Measurements from ENCODE around the gene DTNBP1. TPM values are rescaled to one million over a fixed set of nuclear protein-coding genes. Genes with fewer than 3 reads are reported as not detected.

The DTNBP1 gene
- total RNA-seq, 4 donors from 2014 or later: 5.2 to 14.7 (median 7.5) TPM

GRCh38 chr6:15506066-15506465, 156.8 kb downstream of the DTNBP1 start:
- Histone ChIP-seq H3K36me3 (peaks cover 7 to 95% (median 15%) of the 10 kb centered on the region in 3 donors), H3K27me3 (no peaks in the 10 kb centered on the region), H3K4me1 (peaks cover 10 to 45% (median 10%) of the 10 kb centered on the region in 3 donors), H3K27ac (peak overlapping the region in 3 of 4 donors; percentile 1 to 77 (median 68)), H3K4me3 (no peak overlapping the region), H3K9me3 (no peaks in the 10 kb centered on the region)
- DNase-seq: no peak
- 99 to 100% methylated on average over 2 to 7 of the region's 7 CpGs for WGBS, 2 donors
- TF ChIP-seq POLR2A (IDR thresholded peaks at IDR 0.05) (no peak), CTCF (IDR thresholded peaks at IDR 0.05) (no peak)
- intact Hi-C loops (cut with DNase I): no loop called here

DNA sequence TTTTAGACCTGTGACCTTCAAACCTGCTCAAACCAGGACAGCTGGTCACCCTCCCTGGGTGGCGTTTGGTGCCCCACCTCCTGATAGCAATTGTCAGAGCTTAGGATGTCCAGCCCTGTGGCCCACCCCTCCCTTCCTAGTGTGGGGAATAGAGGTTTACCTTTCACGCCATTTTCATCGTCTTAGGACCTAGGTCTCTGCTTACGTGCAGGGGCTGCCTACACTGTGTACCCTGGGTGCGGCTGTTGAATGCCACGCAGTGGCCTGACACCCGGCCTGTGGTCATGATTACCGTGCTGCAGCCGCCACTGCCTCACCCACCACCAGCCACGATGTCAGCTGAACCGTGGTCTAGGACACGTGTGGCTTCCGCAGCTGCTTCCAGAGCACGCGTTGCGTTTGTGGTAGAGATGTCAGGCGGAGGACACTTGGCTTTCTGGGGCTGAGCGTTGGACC, 157.3 kb downstream of the DTNBP1 start:
- peaks cover 10 to 95% (median 18%) of the 10 kb centered on the region in 3 donors for H3K36me3 ChIP-seq
- peaks cover 10 to 45% (median 10%) of the 10 kb centered on the region in 3 donors for H3K4me1 ChIP-seq
- DNase-seq: no peak
- TF ChIP-seq CTCF (IDR thresholded peaks at IDR 0.05): no peak
- no peaks in the 10 kb centered on the region for H3K27me3 ChIP-seq
- no peaks in the 10 kb centered on the region for H3K9me3 ChIP-seq
- H3K27ac ChIP-seq: peak overlapping the region in 3 of 4 donors; percentile 68 to 77 (median 71)
- WGBS, 2 donors: 70 to 84% methylated on average over 8 to 15 of the region's 18 CpGs
- peak overlapping the region in 2 of 4 donors; percentile 20 to 40 for H3K4me3 ChIP-seq
- intact Hi-C loops (cut with DNase I): no loop called here

DNA sequence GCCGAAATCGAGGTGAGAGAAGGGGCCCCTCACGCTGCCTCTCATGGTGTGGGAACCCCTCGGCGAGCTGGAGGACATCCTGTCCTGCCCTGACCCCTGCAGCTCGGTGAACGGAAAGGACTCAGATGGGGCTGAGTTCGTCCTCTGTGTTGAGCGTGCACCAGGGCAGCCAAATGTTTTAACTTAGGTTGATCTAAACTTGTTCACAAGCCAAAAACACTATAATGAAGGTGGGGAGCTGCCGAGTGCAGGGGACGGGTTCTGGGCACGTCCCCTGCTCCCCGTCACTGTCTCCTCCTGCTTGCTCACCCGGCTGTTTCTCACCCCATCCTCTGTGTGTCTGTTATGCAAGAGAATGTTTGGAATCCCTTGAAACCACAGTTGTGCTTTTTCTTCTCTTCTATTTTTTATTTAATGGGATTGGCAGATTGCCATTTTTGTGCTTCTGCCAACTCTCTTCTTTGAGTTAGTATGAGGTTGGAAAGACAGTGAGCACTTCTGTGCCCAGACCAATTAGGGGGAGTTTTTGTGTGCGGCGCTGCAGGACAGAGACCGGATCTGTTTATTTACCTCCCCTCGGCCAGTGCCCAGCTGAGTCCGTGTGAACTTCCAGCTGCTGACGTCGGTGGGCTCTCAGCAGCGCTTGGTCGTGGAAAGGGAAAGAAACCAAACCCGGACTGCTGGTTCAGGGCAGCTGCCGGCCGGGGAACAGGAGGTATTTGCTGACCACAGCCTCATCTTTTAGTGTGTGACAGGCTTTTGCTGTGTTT, 158.1 kb downstream of the DTNBP1 start:
- Histone ChIP-seq H3K36me3 (peaks cover 10 to 95% (median 18%) of the 10 kb centered on the region in 3 donors), H3K27me3 (no peaks in the 10 kb centered on the region), H3K4me1 (peaks cover 10 to 45% (median 10%) of the 10 kb centered on the region in 3 donors), H3K4me3 (peak overlapping the region in 3 of 4 donors; percentile 6 to 40 (median 20)), H3K9me3 (no peaks in the 10 kb centered on the region), H3K27ac (peak overlapping the region; percentile 5 to 77 (median 74))
- 27 to 39% methylated on average over 24 of the region's 26 CpGs for WGBS, 2 donors
- intact Hi-C loops (cut with DNase I): no loop called here
- TF ChIP-seq CTCF (IDR thresholded peaks at IDR 0.05): no peak
- no peak for TF ChIP-seq POLR2A (IDR thresholded peaks at IDR 0.05)
- no peak for DNase-seq

DNA sequence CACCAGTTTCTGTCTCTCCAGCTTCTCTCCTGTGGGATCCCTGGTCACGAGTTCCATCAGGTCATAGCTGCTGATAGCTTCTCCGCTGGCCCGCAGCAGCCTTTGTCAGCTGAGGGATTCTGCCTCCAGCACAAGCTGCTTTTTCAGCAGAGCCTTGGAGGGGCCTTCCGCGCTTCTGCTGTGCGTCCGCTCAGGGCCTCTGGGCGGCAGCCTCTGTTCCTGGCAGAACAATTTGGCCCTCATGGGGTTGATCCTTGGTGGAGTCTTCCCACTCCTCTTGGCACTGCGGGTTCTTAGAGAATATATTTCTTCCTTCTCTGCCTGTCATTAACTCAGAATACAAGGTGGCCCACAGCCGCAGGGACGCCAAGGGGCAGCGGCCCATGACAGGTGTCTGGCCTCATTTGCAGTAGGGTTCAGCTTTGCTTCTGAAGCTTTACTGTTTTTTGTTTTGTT, 158.8 kb downstream of the DTNBP1 start:
- H3K36me3 ChIP-seq: peaks cover 10 to 95% (median 18%) of the 10 kb centered on the region in 3 donors
- H3K4me1 ChIP-seq: peaks cover 10 to 45% (median 10%) of the 10 kb centered on the region in 3 donors
- no peak for DNase-seq
- H3K4me3 ChIP-seq: peak overlapping the region in 3 of 4 donors; percentile 6 to 40 (median 20)
- peak overlapping the region; percentile 5 to 77 (median 74) for H3K27ac ChIP-seq
- WGBS, 2 donors: 66 to 83% methylated on average over 3 to 9 of the region's 12 CpGs
- H3K9me3 ChIP-seq: no peaks in the 10 kb centered on the region
- no peak for TF ChIP-seq CTCF (IDR thresholded peaks at IDR 0.05)
- no peaks in the 10 kb centered on the region for H3K27me3 ChIP-seq
- intact Hi-C loops (cut with DNase I): no loop called here

DNA sequence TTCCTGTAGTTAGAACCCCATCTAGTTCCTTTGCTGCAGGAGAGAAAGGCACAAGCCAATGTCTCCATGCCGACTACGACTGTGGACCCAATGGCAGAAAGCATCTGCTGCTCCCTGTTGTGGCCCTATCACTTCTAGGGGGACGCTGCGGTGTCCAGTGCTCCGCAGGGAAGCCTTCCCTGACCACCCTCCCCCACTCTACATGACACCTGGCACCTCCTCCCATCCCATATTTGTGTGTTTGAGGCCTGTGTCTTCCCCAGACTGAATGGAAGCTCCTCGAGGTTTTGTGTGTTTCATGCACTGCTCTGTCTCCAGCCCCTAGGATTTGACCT, 159.5 kb downstream of the DTNBP1 start:
- Histone ChIP-seq H3K4me3 (no peak overlapping the region), H3K9me3 (no peaks in the 10 kb centered on the region), H3K27me3 (no peaks in the 10 kb centered on the region), H3K27ac (peak overlapping the region in 1 of 4 donors; percentile 77), H3K36me3 (peaks cover 10 to 95% (median 18%) of the 10 kb centered on the region in 3 donors), H3K4me1 (peaks cover 10 to 50% (median 10%) of the 10 kb centered on the region in 3 donors)
- no peak for TF ChIP-seq POLR2A (IDR thresholded peaks at IDR 0.05)
- intact Hi-C loops (cut with DNase I): no loop called here
- WGBS, 2 donors: 76 to 96% methylated on average over 4 to 6 of the region's 6 CpGs
- no peak for DNase-seq

All from esophagus squamous epithelium (tissue), 5 donors.